ENCODE results near the gene PPFIBP2.

The PPFIBP2 gene

DNA sequence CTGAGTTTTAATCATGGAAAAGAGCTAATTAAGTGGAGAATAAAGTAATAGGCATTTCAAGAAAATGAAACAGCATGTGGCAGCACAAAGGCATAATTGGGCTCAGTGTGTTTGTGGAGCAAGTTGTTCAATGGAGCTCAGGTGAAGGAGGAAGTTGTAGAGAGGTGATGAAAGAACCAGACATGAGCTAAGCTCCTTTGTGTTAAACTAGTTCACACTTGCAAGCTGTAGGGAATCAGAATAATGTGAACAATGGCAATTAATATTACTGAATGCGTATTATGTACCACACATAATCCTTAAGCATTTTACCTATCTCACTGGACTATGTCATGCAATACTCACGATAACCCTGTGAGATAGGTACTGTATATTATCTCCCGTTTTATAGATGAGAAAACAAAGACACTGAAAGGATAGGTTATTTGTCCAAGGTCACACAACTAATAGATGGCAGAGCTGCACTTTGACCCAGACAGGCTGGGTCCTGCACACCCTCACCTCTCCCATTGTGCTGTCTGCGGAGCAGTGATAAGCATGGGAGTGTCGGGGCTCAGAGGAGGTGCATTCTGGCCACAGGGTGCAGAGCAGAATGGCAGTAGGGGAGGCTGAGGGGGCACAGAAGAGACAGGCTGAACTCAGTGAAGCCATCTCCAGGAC lies 19.6 kb upstream of the PPFIBP2 start:
- no peak for DNase-seq (ENCODE audit: low spot score)
- Histone ChIP-seq H3K36me3 (ENCODE audit: low read depth) (no peaks in the 10 kb centered on the region), H3K4me3 (ENCODE audit: severe bottlenecking) (no peak overlapping the region), H3K9me3 (ENCODE audit: severe bottlenecking) (peaks cover 1% of the 10 kb centered on the region), H3K4me1 (ENCODE audit: insufficient read depth, poor library complexity, severe bottlenecking) (no peaks in the 10 kb centered on the region), H3K27ac (ENCODE audit: poor library complexity, severe bottlenecking) (no peak overlapping the region), H3K27me3 (ENCODE audit: insufficient read depth, poor library complexity, severe bottlenecking) (no peaks in the 10 kb centered on the region)
- ATAC-seq (ENCODE audit: low read depth): no peak
- TF ChIP-seq, protein P1, sequence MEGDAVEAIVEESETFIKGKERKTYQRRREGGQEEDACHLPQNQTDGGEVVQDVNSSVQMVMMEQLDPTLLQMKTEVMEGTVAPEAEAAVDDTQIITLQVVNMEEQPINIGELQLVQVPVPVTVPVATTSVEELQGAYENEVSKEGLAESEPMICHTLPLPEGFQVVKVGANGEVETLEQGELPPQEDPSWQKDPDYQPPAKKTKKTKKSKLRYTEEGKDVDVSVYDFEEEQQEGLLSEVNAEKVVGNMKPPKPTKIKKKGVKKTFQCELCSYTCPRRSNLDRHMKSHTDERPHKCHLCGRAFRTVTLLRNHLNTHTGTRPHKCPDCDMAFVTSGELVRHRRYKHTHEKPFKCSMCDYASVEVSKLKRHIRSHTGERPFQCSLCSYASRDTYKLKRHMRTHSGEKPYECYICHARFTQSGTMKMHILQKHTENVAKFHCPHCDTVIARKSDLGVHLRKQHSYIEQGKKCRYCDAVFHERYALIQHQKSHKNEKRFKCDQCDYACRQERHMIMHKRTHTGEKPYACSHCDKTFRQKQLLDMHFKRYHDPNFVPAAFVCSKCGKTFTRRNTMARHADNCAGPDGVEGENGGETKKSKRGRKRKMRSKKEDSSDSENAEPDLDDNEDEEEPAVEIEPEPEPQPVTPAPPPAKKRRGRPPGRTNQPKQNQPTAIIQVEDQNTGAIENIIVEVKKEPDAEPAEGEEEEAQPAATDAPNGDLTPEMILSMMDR (IDR thresholded peaks at IDR 0.05; ENCODE audit: poor library complexity, severe bottlenecking): no peak

DNA sequence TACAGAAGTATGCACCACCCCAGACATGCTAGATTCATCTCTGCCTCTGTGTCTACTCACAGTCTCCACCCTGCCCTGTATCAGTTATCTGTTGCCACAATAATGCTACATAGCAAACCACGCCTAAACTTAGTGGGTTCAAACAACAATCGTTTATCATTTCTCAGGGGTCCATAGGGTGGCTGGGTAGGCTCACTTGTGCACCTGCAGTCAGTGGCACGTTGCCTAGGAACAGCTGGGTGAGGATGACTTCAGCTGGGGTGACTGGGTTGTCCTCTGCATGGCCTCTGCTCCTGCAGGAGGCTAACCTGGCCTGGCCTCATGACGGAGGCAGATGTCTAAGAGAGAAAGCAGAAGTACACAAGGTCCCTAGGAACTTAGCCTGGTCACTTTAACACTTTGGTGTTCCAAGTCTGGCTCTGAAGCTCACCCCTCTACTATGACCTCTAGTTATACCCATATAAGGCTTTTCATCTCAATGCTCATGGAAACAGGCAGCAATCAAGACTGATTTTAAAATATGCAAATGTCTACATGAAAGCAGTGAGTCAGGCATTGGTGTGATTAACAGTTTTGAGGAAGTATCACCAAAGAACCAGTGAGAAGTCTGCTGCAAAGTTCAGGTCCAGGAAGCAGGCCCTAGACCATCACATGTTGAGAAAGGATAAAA lies 17.8 kb upstream of the PPFIBP2 start:
- Histone ChIP-seq H3K9me3 (ENCODE audit: severe bottlenecking) (peaks cover 1% of the 10 kb centered on the region), H3K4me1 (ENCODE audit: insufficient read depth, poor library complexity, severe bottlenecking) (no peaks in the 10 kb centered on the region), H3K4me3 (ENCODE audit: severe bottlenecking) (no peak overlapping the region), H3K27me3 (ENCODE audit: insufficient read depth, poor library complexity, severe bottlenecking) (no peaks in the 10 kb centered on the region), H3K27ac (ENCODE audit: poor library complexity, severe bottlenecking) (no peak overlapping the region), H3K36me3 (ENCODE audit: low read depth) (no peaks in the 10 kb centered on the region)
- TF ChIP-seq, protein P1 (IDR thresholded peaks at IDR 0.05; ENCODE audit: poor library complexity, severe bottlenecking): no peak
- no peak for DNase-seq (ENCODE audit: low spot score)
- ATAC-seq (ENCODE audit: low read depth): no peak

DNA sequence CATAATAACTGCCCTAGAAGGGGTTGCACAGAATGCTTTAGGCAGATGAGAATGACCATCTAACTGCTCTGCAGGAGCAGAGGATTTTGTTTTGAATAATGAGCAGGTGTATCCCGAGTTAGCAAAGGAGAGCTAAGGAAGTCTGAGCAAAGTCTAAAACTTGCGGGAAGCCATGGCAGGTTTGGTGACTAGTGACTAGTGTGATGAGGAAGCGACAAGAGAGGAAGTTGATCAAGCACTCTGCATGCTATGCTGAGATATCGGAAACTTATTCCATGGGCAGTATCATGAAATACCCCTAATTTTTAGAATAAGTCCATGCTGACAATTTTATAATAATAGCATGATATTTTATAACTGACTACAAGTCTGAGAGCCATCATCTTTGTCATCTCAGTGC lies 15.6 kb upstream of the PPFIBP2 start:
- TF ChIP-seq, protein P1 (IDR thresholded peaks at IDR 0.05; ENCODE audit: poor library complexity, severe bottlenecking): no peak

DNA sequence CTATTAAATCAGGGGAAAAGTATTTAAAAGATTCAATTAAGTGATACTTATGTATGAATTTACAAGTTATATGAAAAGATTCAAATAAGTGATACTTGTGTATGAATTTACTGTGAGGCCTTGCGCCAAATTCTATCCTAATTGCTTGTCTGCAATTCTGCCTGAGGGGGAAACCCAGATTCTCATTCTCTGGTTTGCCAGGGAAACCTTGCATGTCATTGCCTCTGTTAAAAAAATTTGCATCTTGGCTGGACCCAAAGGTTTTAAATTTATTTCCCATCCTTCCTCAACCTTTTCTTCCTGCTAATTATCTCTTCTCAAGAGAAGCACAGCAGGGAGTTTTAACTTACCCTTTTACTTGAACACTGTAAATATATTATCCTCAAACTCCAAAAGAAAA lies 14.7 kb upstream of the PPFIBP2 start:
- TF ChIP-seq, protein P1 (IDR thresholded peaks at IDR 0.05; ENCODE audit: poor library complexity, severe bottlenecking): no peak
- Histone ChIP-seq H3K36me3 (ENCODE audit: low read depth) (no peaks in the 10 kb centered on the region), H3K27ac (ENCODE audit: poor library complexity, severe bottlenecking) (no peak overlapping the region), H3K27me3 (ENCODE audit: insufficient read depth, poor library complexity, severe bottlenecking) (no peaks in the 10 kb centered on the region), H3K4me3 (ENCODE audit: severe bottlenecking) (no peak overlapping the region), H3K9me3 (ENCODE audit: severe bottlenecking) (peaks cover 1% of the 10 kb centered on the region), H3K4me1 (ENCODE audit: insufficient read depth, poor library complexity, severe bottlenecking) (no peaks in the 10 kb centered on the region)
- DNase-seq (ENCODE audit: low spot score) (no peak), ATAC-seq (ENCODE audit: low read depth) (no peak)

More for the DNA sequence above, 15.6 kb upstream of the PPFIBP2 start:
- H3K4me1 ChIP-seq (ENCODE audit: insufficient read depth, poor library complexity, severe bottlenecking): no peaks in the 10 kb centered on the region
- DNase-seq (ENCODE audit: low spot score): no peak
- H3K27ac ChIP-seq (ENCODE audit: poor library complexity, severe bottlenecking): no peak overlapping the region
- no peaks in the 10 kb centered on the region for H3K36me3 ChIP-seq (ENCODE audit: low read depth)
- ATAC-seq (ENCODE audit: low read depth): no peak
- H3K4me3 ChIP-seq (ENCODE audit: severe bottlenecking): no peak overlapping the region
- no peaks in the 10 kb centered on the region for H3K27me3 ChIP-seq (ENCODE audit: insufficient read depth, poor library complexity, severe bottlenecking)
- peaks cover 1% of the 10 kb centered on the region for H3K9me3 ChIP-seq (ENCODE audit: severe bottlenecking)

DNA sequence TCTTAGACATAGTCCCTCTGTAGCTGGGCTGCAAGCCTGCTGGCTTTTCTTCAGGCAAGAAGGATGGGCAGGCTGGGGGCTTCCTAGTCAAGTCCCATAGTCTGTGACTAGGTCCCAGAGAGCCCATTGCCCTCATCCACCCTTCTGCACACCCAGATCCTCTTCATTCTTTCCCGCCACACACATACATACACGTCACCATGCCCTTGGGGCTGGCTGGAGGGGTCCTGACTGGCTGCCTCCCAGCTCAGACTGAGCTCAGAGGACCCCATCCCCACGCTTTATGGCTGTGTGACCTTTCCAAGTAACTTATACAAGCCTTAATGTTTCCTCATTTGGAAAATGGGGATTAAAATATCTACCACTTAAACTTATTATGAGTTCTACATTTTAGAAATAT lies 13.5 kb upstream of the PPFIBP2 start:
- Histone ChIP-seq H3K4me3 (ENCODE audit: severe bottlenecking) (no peak overlapping the region), H3K9me3 (ENCODE audit: severe bottlenecking) (no peaks in the 10 kb centered on the region), H3K4me1 (ENCODE audit: insufficient read depth, poor library complexity, severe bottlenecking) (no peaks in the 10 kb centered on the region), H3K27me3 (ENCODE audit: insufficient read depth, poor library complexity, severe bottlenecking) (no peaks in the 10 kb centered on the region), H3K27ac (ENCODE audit: poor library complexity, severe bottlenecking) (no peak overlapping the region), H3K36me3 (ENCODE audit: low read depth) (no peaks in the 10 kb centered on the region)
- TF ChIP-seq, protein P1 (IDR thresholded peaks at IDR 0.05; ENCODE audit: poor library complexity, severe bottlenecking): no peak
- ATAC-seq (ENCODE audit: low read depth): no peak
- DNase-seq (ENCODE audit: low spot score): no peak

All from RWPE2 (cell line).